BJ (cell line): ENCODE data around the gene ZNF185. TPM values are rescaled to one million over a fixed set of nuclear protein-coding genes. Genes with fewer than 3 reads are reported as not detected.

Experiments used
- CTCF ChIA-PET: fragments of 350-600 bp; formaldehyde crosslinking; extraction: SDS; loops from one replicate; lab custom pipeline; 2021; ENCODE audit warnings: antibody characterized with exemption, inconsistent platforms; lab: Yijun Ruan, JAX
- POLR2A ChIA-PET: fragments of 300-600 bp; sonication (Branson Sonifier 250); formaldehyde crosslinking; extraction: SDS; loops from one replicate; lab custom pipeline; 2021; ENCODE audit warnings: antibody characterized with exemption; lab: Charles Lee
- DNase-seq: peaks from one replicate; pipeline ENCODE4 v3.0.0-alpha.2; 2011; ENCODE audit warnings: low read depth
- H3K27me3 ChIP-seq: 2 replicates; pipeline ENCODE4 v1.6.0; 2011; ENCODE audit warnings: low read length; ENCODE audit not compliant: control insufficient read depth, insufficient read depth
- H3K36me3 ChIP-seq: 2 replicates; pipeline ENCODE4 v1.5.1; 2011; ENCODE audit warnings: low read length; ENCODE audit not compliant: control insufficient read depth, insufficient read depth
- H3K4me3 ChIP-seq: 2 replicates; pipeline ENCODE4 v1.5.1; 2011; ENCODE audit warnings: low read depth, mild to moderate bottlenecking, control low read depth, low read length
- CTCF ChIP-seq: IDR thresholded peaks from 2 replicates; pipeline ENCODE4 v1.5.1; 2011; ENCODE audit warnings: low read depth, mild to moderate bottlenecking, control low read depth, inconsistent platforms, low read length, moderate library complexity; ENCODE audit not compliant: insufficient read depth
- polyA plus RNA-seq: library from polyadenylated mRNA; depleted of rRNA; stranded (reverse); fragments of >200 nt; gene quantifications from 2 replicates; pipeline ENCODE4 v1.2.3, GENCODE V29; 2011

The ZNF185 gene
- polyA plus RNA-seq, 1 experiment = 8.3 TPM

GRCh38 chrX:152899874-152900719 is 2.2 kb downstream of the ZNF185 start:
- TF ChIP-seq CTCF = no peak
- ChIA-PET POLR2A (no interaction called here), CTCF (interaction anchor here (1.0 kb wide), 1 partner anchor 14 kb away, joined by 4 read pairs; no protein-coding TSS in a partner anchor)
- Histone ChIP-seq H3K36me3 (no peaks in the 10 kb centered on the region), H3K27me3 (no peaks in the 10 kb centered on the region), H3K4me3 (no peak overlapping the region)
- DNase-seq = no peak

- Histone ChIP-seq H3K36me3 (no peaks in the 10 kb centered on the region), H3K4me3 (no peak overlapping the region), H3K27me3 (no peaks in the 10 kb centered on the region)
- no peak for TF ChIP-seq CTCF
- no peak for DNase-seq
- ChIA-PET CTCF (no interaction called here), POLR2A (no interaction called here)
These were observed 3.1 kb downstream of the ZNF185 start for GRCh38 chrX:152900937-152901445.

- Histone ChIP-seq H3K27me3 (no peaks in the 10 kb centered on the region), H3K4me3 (no peak overlapping the region), H3K36me3 (no peaks in the 10 kb centered on the region)
- ChIA-PET CTCF (no interaction called here), POLR2A (no interaction called here)
- DNase-seq = no peak
- no peak for TF ChIP-seq CTCF
These were observed 4.1 kb downstream of the ZNF185 start for GRCh38 chrX:152901816-152902501.

- no peak for TF ChIP-seq CTCF
- CTCF ChIA-PET = no interaction called here
- no peaks in the 10 kb centered on the region for H3K27me3 ChIP-seq
- H3K4me3 ChIP-seq = no peak overlapping the region
- H3K36me3 ChIP-seq = no peaks in the 10 kb centered on the region
- DNase-seq = no peak
- POLR2A ChIA-PET = no interaction called here
These were observed 4.6 kb downstream of the ZNF185 start for GRCh38 chrX:152902502-152902820.

GRCh38 chrX:152903589-152903988 is 5.7 kb downstream of the ZNF185 start:
- no peaks in the 10 kb centered on the region for H3K27me3 ChIP-seq
- no peak for TF ChIP-seq CTCF

More at GRCh38 chrX:152903589-152903988, 5.7 kb downstream of the ZNF185 start:
- ChIA-PET POLR2A (no interaction called here), CTCF (interaction anchor here (0.8 to 1.6 kb wide), 4 partner anchors 9 to 18 kb away, joined by 3 read pairs; no protein-coding TSS in a partner anchor)
- Histone ChIP-seq H3K36me3 (no peaks in the 10 kb centered on the region), H3K4me3 (no peak overlapping the region)
- no peak for DNase-seq
